ENCODE data around the gene ATP13A5.

The ATP13A5 gene, protein sequence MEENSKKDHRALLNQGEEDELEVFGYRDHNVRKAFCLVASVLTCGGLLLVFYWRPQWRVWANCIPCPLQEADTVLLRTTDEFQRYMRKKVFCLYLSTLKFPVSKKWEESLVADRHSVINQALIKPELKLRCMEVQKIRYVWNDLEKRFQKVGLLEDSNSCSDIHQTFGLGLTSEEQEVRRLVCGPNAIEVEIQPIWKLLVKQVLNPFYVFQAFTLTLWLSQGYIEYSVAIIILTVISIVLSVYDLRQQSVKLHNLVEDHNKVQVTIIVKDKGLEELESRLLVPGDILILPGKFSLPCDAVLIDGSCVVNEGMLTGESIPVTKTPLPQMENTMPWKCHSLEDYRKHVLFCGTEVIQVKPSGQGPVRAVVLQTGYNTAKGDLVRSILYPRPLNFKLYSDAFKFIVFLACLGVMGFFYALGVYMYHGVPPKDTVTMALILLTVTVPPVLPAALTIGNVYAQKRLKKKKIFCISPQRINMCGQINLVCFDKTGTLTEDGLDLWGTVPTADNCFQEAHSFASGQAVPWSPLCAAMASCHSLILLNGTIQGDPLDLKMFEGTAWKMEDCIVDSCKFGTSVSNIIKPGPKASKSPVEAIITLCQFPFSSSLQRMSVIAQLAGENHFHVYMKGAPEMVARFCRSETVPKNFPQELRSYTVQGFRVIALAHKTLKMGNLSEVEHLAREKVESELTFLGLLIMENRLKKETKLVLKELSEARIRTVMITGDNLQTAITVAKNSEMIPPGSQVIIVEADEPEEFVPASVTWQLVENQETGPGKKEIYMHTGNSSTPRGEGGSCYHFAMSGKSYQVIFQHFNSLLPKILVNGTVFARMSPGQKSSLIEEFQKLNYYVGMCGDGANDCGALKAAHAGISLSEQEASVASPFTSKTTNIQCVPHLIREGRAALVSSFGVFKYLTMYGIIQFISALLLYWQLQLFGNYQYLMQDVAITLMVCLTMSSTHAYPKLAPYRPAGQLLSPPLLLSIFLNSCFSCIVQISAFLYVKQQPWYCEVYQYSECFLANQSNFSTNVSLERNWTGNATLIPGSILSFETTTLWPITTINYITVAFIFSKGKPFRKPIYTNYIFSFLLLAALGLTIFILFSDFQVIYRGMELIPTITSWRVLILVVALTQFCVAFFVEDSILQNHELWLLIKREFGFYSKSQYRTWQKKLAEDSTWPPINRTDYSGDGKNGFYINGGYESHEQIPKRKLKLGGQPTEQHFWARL

GRCh38 chr3:193378706-193379105, at the start of gene ATP13A5:
Gene ATP13A5 (minus strand): TSS chr3:193378753. CDS start chr3:193378725, 28 bp downstream.
- no peak for DNase-seq (ENCODE audit: insufficient read length, low spot score)
- no peak for FAIRE-seq

- no peak for FAIRE-seq
Observed at GRCh38 chr3:193418576-193419373, 40.2 kb upstream of the ATP13A5 start.

DNA sequence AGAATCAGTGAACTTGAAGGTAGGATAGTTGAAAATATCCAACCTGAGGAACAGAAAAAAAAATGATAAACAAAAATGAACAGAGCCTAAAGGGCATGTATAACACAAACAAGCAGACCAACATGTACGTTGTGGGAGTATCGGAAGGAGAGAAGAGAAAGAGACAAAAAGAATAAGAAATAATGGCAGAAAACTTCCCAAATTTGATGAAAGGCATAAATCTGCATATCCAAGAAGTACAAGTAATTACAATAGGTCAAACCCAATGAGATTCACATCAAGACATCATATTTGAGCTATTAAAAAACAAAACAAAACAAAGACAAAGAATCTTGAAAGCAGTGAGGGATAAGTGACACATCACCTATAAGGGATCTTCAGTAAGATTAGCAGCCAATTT, 38.1 kb upstream of the ATP13A5 start:
- FAIRE-seq (no peak), DNase-seq (ENCODE audit: insufficient read length, low spot score) (no peak)

More at GRCh38 chr3:193418576-193419373, 40.2 kb upstream of the ATP13A5 start:
- no peak for DNase-seq (ENCODE audit: insufficient read length, low spot score)

DNA sequence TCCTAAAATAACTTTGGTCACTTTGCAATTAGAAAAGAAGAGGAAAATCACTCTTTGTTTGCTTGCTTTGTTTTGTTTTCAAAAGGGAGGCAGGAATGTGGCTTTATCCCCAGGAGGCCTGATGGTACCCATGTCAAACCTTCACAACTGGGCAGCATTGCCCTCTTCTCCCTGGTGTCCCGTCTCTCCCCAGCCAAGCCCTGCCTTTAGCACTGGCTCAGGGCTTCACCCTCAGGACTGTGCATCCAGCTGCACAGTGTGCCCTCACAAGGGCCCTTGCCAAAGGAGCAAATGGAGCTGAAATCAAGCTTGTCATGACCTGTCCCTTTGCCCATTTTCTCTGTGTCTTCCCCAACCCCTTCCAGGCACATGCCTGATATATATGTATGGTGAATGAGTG, 29.1 kb upstream of the ATP13A5 start:
- no peak for FAIRE-seq

DNA sequence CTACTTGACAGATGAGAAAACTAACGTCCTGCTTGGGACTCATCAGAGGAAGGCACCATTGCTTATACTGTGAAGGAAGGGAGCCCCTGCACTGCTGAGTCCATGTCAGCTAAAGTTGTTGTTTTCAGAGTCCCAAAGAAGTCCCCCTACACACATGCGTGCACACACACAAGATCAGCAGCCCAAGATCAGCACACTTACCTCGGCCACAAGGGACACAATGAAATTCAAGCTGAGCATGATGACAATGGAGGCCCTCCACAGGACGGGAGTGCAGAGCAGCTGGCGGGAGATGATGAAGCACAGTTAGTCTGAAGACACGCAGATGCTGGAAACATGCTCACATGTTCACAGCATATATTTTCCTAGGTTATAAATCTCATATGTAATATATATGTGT, 28.6 kb upstream of the ATP13A5 start:
- FAIRE-seq (no peak), DNase-seq (ENCODE audit: insufficient read length, low spot score) (no peak)

More for the DNA sequence above, 29.1 kb upstream of the ATP13A5 start:
- DNase-seq (ENCODE audit: insufficient read length, low spot score) = no peak

GRCh38 chr3:193403307-193403706, 24.8 kb upstream of the ATP13A5 start:
- no peak for FAIRE-seq
- DNase-seq (ENCODE audit: insufficient read length, low spot score) = no peak

DNA sequence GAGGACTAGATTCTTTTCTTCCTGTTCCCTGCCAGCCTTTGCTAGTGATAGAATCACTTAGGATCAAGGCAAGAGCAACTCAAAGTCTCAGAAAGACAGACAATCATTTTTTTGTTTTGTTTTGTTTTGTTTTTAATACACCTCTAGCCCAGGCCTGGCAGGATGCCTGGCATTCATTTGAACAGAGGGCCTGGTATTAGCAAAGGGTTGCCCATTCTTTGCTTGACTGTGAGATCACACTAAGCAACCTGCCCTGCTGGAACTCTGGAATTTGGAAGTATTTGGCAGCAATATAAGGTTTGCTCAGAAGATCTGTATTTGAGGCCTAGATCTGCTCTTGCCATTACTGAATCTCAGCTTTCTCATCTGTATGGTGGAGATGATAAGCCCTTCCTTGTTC, 21.8 kb upstream of the ATP13A5 start:
- FAIRE-seq (no peak), DNase-seq (ENCODE audit: insufficient read length, low spot score) (no peak)

- DNase-seq (ENCODE audit: insufficient read length, low spot score) (no peak), FAIRE-seq (no peak)
Observed at GRCh38 chr3:193396451-193397244, 18.1 kb upstream of the ATP13A5 start.

GRCh38 chr3:193391902-193392301, 13.3 kb upstream of the ATP13A5 start:
- no peak for DNase-seq (ENCODE audit: insufficient read length, low spot score)
- FAIRE-seq = no peak

GRCh38 chr3:193389335-193389734, 10.8 kb upstream of the ATP13A5 start:
- FAIRE-seq (no peak), DNase-seq (ENCODE audit: insufficient read length, low spot score) (no peak)

DNA sequence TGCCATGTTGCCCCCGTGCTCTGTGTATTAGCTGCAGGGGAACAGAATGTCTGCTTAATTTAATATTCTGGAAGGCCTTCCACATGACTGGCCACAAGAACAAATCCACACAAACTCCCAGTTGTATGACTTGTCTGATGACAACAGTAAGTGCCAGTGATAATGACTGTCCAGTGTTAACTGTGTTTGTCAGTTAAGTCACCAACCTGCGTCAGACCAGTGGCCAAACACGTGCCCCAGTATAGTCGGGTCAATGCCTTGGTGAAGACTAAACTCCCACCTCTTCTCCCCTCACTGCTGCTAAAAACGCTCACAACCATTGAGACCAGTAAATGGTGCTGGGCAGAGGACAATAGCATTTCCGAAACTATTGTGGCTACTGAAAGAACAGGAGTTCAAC, 9.8 kb upstream of the ATP13A5 start:
- FAIRE-seq = no peak
- no peak for DNase-seq (ENCODE audit: insufficient read length, low spot score)

DNA sequence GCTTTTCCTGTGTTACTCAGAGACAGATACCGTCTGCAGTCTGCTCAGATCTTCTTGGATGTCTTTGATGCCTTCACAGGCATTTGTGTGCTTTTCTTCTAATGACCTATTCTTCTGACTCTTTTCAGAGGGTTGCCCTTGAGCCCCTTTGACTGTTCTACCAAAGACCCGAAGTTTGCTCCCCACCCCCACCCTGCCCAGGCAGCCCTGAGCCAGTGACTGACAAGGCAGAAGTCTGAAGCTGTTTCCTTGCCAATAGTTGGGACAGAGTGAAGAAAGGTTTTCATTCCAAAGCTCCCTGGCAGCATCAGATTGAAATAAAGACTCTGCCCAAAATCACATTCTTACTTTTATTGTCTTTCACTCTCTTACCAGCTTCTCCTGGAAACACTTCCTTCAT, 9.0 kb upstream of the ATP13A5 start:
- no peak for FAIRE-seq
- no peak for DNase-seq (ENCODE audit: insufficient read length, low spot score)

GRCh38 chr3:193377591-193377990, 962 bp downstream of the ATP13A5 start:
- FAIRE-seq = no peak

DNA sequence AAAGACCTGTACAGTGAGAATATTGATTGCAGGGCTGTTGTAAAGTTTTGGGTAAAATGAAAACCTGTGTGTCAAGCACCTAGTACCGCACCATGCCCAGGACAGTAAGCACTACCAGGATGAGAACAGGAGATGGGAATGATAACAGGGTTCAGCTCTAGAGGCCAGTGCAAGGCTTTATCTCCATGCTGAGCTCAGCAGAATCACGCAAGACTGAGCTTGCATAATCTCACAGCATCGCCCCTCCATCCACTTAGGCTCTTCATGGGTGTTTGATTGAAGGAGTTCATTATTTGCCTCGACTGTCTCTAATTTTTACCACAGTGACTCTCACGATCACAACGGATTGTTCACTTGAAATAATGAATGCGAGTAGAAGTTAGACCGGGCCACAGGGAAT, 2.9 kb downstream of the ATP13A5 start:
- FAIRE-seq (no peak), DNase-seq (ENCODE audit: insufficient read length, low spot score) (no peak)

More at GRCh38 chr3:193377591-193377990, 962 bp downstream of the ATP13A5 start:
- DNase-seq (ENCODE audit: insufficient read length, low spot score) = no peak

DNA sequence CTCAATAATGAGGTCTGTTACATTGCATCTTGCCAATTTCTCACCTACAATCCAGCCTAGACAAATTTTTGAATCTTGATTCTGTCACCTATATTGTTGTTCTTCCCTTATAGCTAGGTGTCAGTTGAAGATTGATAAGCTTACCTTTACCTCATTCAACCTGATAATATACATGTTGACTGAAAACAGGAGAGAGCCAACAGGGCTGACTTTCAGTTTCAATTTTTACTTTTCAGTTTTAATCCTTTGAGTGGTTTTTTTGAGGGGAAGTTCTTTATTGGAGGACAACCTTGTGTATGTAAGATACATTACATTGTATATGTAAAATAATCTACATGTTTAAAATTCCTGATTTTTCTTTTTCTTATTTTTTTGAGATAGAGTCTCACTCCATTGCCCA, 5.8 kb downstream of the ATP13A5 start:
- FAIRE-seq (no peak), DNase-seq (ENCODE audit: insufficient read length, low spot score) (no peak)

GRCh38 chr3:193367868-193368267, 10.7 kb downstream of the ATP13A5 start:
- FAIRE-seq = no peak
- no peak for DNase-seq (ENCODE audit: insufficient read length, low spot score)

GRCh38 chr3:193357291-193357690, 21.3 kb downstream of the ATP13A5 start:
- no peak for DNase-seq (ENCODE audit: insufficient read length, low spot score)

DNA sequence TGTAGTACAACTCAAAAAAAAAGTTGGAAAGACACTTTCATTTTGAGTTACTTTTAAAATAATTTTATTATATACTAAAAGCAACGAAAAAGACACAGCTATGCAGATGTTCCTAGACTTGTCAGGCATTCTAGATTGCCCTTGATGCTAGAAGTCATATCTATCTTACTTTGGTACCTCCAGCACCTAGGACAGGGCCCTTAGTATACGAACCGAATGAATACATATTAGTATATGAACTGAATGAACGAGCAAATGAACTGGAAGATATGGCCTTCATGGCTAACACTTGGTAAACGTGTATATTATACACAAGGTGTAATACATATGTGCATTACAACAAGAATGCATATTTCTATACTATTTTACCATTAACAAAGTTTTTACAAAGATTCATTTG, 24.1 kb downstream of the ATP13A5 start:
- FAIRE-seq (no peak), DNase-seq (ENCODE audit: insufficient read length, low spot score) (no peak)

More at GRCh38 chr3:193357291-193357690, 21.3 kb downstream of the ATP13A5 start:
- FAIRE-seq = no peak

- DNase-seq (ENCODE audit: insufficient read length, low spot score) = no peak
- no peak for FAIRE-seq
Observed at GRCh38 chr3:193350744-193351143, 27.8 kb downstream of the ATP13A5 start.
